Measurements from ENCODE around the gene TEX9. TPM values are rescaled to one million over a fixed set of nuclear protein-coding genes. Genes with fewer than 3 reads are reported as not detected.
"Not testable (repeated sequence)": the region's sequence is repeated elsewhere in the genome, so short reads cannot be mapped to it uniquely, and the experiment has no call there.

The TEX9 gene
- total RNA-seq, 1 experiment from 2014 or later, result 8.4 TPM

- not testable (repeated sequence) for H2BK5ac ChIP-seq (ENCODE audit: insufficient read length, low read length); H3K27me3 Mint-ChIP-seq (ENCODE audit: low read depth)
- H3K4me1 Mint-ChIP-seq, result peaks cover 12 to 14% of the 10 kb centered on the region in 2 experiments
Observed at GRCh38 chr15:56399209-56399608, 34.0 kb downstream of the TEX9 start.

More at GRCh38 chr15:56399209-56399608, 34.0 kb downstream of the TEX9 start:
- H3K79me2 ChIP-seq (ENCODE audit: insufficient read depth, low read length); H2BK12ac ChIP-seq (ENCODE audit: insufficient read length, low read depth, low read length); H4K5ac ChIP-seq (ENCODE audit: insufficient read length, low read depth, low read length); H2AK5ac ChIP-seq (ENCODE audit: insufficient read length, low read length); H3K27ac Mint-ChIP-seq; H2BK15ac ChIP-seq (ENCODE audit: low read depth, low read length); H2BK120ac ChIP-seq (ENCODE audit: low read depth, low read length, poor library complexity, severe bottlenecking); H4K20me1 ChIP-seq (ENCODE audit: control insufficient read depth, insufficient read depth, insufficient read length); H3T11ph ChIP-seq (ENCODE audit: low read length); H2BK20ac ChIP-seq (ENCODE audit: low read depth, low read length, poor library complexity, severe bottlenecking); H3K9ac ChIP-seq (ENCODE audit: extremely low read depth, insufficient read length, low read length); H2AFZ ChIP-seq (ENCODE audit: low read length); H4K8ac ChIP-seq (replicated peaks; ENCODE audit: insufficient read length, low read depth, low read length); H3K18ac ChIP-seq (ENCODE audit: insufficient read length, low read depth, low read length); H3K4me3 Mint-ChIP-seq; H4K91ac ChIP-seq (ENCODE audit: insufficient read length, low read depth, low read length); DNase-seq; H3K4me1 ChIP-seq (ENCODE audit: insufficient read depth, low read length); H3K4ac ChIP-seq (ENCODE audit: low read depth, low read length); H3K14ac ChIP-seq (ENCODE audit: insufficient read depth, low read length); H3K56ac ChIP-seq (ENCODE audit: insufficient read length, low read depth, low read length); H3K27ac ChIP-seq (ENCODE audit: insufficient read length, low read depth, low read length); H3K79me1 ChIP-seq (ENCODE audit: insufficient read depth, low read depth, low read length, poor library complexity, severe bottlenecking); H3K27me3 ChIP-seq (ENCODE audit: insufficient read depth, low read length); H3K4me2 ChIP-seq (ENCODE audit: insufficient read depth, insufficient read length, low read length); H3K23ac ChIP-seq (ENCODE audit: insufficient read length, low read depth, low read length); H3K9me3 ChIP-seq (ENCODE audit: control insufficient read depth, low read depth, low read length); H3K23me2 ChIP-seq (ENCODE audit: insufficient read length, low read depth, low read length, poor library complexity, severe bottlenecking): not testable (repeated sequence)
- no CpG with 5 or more reads among the region's 11 CpGs for WGBS (ENCODE audit: extremely low coverage, insufficient read length, low lambda C conversion rate)
- Mint-ChIP-seq H3K36me3 (ENCODE audit: insufficient read depth in 1 of 3, low read depth in 3 of 3) (peaks cover 38 to 79% (median 65%) of the 10 kb centered on the region in 3 experiments), H3K9me3 (peaks cover 64 to 65% of the 10 kb centered on the region in 2 experiments)
